Medulla oblongata (tissue), 1 donor: ENCODE results near the gene OR2T10.
"Not testable (repeated sequence)": the region's sequence is repeated elsewhere in the genome, so short reads cannot be mapped to it uniquely, and the experiment has no call there.

ENCODE experiments used
- DNase-seq: peaks from one replicate; pipeline ENCODE4 v3.0.0-alpha.2; 2015; ENCODE audit errors: extremely low spot score

OR2T10 gene

DNA sequence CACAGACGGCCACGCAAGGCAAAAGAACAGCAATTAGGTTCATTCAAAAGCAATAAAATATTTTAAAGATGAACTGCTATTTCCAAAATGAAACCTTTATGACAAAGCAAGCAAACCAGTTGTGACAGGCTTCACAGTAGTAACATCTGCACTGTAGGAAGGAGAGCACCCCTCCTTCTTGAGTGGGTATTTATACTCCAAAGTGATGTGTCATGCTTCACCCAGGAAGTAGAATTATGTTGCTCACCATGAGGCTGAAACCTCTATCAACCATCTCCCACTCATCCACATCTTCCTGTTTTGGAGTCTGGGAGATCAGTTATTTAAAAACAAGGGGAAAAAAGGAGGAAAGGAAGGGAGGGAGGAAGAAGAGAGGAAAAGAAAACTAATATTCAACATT lies 885 bp downstream of the OR2T10 start:
- no peak for DNase-seq

DNA sequence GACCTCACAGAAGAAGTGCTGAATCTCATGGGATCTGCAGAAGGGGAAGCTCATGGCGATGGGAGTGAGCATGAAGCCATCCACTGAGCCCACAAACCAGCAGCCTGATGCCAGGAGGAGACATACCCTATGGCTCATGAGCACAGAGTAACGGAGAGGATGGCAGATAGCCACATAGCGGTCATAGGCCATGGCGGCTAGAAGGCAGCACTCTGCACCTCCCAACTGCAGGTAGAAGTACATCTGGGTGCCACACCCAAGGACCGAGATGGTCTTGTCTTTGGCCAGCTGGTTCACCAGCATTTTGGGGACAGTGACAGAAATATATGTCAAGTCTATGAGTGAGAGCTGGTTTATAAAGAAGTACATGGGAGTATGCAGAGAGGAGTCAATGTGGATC lies 4.3 kb downstream of the OR2T10 start:
- no peak for DNase-seq

DNA sequence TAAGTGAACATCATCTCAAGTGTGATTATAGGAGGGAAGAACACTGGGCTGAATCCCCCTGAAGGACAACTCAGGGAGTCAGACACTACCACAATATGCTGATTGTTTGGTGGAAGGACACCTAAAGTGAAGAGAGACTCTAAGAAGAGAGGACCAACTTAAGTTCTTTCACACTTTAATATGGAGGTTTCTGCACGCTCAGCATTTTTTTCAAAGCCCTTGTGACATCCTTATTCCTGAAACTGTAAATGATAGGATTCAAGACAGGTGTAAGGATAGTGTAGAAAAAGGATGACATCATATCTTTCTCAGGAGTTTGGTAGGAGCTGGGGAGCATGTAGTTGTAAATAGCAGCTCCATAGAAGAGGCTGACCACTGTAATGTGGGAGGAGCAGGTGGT lies 4.8 kb downstream of the OR2T10 start:
- no peak for DNase-seq

DNA sequence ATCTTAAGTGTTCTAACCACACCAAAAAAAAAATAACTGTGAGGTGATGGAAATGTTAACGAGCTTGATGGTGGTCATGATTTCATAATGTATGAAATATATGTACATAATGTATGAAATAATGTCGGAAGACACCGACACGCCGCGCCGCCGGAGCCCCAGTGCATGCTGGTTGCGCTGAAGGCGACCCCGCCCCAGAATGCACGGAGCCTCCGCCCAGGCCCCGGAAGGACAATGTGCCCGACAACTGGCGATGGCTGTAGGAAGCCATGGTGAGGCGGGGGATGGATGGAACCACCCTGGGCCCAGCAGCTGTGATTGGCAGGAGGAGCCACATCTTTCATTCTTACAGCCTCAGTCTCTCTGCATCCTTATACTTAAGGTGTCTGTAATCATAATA lies 7.4 kb downstream of the OR2T10 start:
- DNase-seq = no peak

DNA sequence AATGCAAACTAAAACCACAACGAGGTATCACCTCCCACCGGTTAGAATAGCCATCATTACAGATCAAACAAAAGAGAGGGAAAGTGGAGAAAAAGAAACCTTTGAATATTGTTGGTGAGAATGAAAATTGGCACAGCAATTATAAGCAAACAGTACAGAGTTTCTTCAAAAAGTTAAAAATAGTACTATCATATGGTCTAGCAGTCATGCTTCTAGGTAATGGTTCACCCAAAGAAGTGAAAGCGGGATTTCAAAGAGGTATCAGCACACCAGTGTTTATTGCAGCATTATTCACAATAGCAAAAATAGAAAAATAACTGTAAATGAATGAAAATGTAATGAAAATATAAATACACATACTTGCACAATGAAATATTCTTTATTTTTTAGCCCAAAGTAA lies 8.2 kb downstream of the OR2T10 start:
- no peak for DNase-seq

DNA sequence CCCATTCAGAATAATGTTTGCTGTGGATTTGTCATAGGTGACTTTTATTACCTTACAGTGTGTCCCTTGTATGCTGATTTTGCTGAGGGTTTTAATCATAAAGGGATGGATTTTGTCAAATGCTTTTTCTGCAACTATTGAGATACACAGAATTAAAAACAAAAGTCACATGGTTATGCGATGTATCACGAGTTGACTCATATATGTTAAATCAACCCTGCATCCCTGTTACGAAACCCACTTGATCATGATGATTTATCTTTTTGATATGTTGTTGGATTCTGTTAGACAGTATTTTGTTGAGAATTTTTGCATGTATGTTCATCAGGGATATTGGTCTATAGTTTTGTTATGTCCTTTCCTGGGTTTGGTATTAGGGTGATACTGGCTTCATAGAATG lies 12.2 kb downstream of the OR2T10 start:
- no peak for DNase-seq

DNA sequence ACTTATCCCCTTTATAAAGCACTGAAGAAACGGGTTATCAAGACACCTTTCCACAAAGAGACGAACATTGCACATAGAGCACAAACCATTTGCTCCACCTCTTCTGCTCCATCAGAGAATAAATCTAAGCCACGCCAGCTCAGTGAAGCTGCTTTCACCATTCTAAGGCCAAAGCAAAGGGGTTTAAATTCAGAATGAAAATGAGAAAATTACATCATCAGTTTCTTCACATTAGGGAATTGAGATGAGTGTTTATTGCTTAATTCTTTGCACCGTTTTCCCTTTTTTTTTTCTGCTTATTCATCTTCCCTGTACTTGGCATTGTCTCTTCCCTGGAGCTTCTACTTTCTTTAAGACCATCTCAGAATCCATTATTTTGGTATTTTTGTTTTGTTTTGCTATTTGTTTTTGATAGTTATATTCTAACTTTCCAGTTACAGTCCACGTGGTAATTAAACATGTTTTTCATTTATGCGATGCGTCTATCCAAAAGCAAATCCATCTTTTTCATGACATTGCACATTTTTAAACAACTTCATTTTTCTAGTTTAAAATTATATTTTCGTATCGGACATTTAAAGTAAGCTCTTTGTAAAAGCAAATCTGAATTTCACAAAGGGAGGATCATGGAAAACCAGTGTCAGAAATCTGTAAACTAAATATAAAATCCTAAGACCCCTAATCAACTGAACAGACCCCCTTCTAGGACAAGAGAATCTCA lies 21.1 kb downstream of the OR2T10 start:
- DNase-seq = no peak

DNA sequence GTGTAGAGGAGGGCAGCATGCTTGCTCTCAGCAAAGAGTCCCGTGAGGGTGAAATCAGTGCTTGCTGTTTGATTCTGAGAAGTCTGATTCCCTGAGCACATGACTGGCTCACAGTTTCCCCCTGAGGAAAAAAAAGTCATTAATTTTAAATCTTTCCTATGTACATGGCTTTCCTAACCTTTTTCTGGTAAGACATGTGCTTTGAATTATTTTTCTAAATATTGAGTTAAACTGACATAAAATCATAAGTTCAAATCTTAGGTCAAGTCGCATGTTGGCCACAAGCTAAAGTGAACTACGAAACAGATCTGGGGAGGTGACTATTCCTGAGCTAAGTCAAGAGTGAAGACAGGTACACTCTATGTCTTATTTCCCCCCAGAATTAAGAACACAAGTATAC lies 22.8 kb downstream of the OR2T10 start, which contains the start of gene OR2T34:
OR2T34 (minus strand) TSS at position 101 of the 400 bp plus-strand sequence; CDS start at position 101, 0 bp downstream.
- not testable (repeated sequence) for DNase-seq

DNA sequence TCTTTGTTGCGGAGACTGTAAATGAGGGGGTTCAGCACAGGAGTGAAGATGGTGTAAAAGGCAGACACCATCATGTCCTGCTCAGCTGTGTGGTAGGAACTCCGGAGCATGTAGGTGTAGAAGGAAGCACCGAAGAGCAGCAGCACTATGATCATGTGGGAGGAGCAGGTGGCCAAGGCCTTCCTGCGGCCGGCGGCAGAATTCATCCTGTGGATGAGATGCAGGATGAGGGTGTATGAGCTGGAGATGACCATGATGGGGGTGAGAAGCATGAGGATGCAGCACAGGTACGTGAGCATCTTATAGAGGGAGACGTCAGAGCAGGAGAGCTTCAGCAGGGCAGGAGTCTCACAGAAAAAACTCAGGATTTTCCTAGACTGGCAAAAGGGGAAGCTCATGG lies 23.6 kb downstream of the OR2T10 start:
- DNase-seq = not testable (repeated sequence)

DNA sequence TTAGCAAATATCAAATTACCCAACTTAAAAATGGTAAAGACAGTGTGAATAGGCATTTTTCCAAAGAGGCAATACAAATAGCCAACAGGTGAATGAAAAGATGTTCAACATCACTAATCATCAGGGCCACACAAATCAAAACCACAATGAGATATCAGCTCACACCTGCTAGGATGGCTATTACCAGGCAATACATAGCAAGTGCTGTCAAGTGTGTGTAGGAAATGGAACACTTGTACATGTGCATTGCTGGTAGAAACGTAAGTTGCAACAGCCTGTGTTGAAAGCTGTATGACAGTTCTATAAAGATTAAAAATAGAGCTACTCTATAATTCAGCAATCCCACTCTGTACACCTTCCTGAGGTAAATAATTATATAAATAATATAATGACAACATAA lies 25.5 kb downstream of the OR2T10 start:
- DNase-seq = not testable (repeated sequence)

DNA sequence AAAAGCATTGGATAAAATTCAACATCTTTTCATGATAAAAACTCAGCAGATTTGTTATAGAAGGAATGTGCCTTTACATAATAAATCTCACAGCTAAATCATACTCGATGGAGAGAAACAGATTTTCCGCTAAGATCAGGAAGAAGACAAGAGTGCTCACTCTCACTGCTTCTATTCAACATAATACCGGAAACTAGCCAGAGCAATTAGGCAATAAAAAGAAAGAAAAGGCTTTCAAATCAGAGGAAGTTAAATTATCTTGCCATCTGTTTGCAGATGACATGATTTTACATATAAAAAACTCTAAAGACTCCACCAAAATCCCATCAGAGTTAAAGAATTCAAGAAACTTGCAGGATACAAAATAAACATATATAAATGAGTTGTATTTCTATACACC lies 26.7 kb downstream of the OR2T10 start:
- DNase-seq = not testable (repeated sequence)

DNA sequence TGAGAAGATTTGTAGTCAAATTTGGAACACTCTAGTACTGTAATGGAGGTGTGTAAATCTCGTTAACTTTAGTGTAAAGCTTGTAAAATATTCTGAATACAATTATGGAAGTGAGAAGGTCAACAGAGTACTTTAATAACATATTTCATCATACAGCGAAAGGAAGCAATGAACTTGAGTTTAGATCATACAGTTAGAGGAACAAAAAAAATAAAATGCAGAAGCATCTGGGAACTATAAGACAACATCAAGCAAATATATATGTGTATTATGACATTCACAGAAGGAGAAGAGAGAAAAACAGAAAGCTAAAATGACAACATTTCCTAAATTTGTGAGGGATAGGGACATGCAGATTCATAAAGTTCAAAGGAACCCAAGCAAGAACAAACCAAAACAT lies 28.5 kb downstream of the OR2T10 start:
- DNase-seq = not testable (repeated sequence)

DNA sequence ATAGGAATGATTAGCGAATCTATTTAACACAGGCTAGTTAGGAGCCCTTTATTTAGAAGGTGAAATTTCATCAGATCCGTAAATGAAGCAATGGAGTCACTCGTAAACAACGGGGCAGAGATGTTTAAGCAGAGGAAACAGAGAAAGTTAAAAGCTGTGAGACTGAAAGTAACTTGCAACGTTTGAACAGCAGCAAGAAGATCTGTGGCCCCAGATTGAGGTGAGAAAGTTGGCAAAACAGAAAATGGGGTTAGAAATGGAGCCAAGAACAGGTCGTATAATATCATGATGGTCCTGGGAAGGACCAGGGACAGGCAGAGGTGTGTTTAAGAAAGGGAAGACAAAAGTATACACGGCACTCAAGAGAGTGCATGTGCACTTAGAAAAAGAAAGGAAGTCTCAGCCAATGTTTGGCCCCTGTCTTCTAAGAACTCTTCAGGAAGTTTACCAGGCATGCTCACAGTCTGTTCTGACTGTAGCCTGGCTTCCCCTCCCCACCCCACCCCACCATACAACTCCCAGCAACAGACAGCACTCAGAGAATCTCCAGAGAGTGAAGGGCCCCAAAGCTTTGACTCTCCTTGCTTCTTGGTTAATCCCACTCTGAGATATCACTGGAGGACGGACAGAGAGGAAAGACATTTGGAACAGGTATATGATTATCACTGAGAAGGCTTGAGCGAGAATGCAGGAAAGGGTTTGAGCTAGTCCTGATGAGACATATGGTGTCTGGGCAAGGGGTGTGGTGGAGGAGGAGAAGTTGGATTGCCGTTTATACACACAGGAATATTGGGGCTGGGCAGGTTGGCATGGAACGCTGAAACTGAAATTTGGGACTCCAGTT lies 31.7 kb downstream of the OR2T10 start:
- DNase-seq = not testable (repeated sequence)

DNA sequence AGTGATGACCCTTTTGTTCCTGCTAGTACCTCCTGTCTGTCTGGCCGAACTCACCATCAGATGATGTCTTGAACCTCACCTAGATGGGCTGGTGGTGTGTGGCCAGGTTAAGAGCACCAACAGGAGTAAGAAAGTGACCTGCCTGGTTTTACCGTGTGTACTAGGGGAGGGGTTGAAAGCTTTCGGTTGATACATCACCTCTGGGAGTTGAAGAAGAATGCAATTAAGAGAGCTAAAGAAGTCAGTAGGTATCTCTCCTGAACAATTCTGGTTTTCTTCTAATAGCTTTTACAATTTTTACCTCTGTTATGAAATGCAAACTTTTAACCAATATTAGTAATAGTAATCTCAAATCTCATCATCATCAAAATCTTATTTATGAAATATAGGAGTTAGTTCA lies 34.8 kb downstream of the OR2T10 start, which contains the start of gene OR2T29:
OR2T29 (minus strand) TSS at position 101 of the 400 bp plus-strand sequence. CDS start 3,281 bp downstream, outside the sequence.
- not testable (repeated sequence) for DNase-seq

DNA sequence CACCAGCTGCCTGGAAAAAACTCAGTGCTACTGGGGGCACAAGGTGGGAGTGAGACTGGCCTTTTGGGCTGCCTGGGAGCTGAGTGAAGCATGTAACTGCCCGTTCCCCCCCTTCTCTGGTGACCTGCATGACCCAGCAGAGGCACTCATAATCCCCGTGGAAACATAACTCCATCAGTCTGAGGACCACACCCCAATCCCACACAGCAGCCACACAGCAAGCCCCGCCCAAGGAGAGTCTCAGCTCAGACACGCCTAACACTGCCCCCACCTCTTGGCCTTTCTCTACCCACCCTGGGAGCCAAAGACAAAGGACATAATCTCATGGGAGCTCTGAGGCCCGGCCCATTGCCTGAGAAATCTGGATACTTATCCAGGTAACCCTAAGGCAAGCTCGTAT lies 46.5 kb downstream of the OR2T10 start:
- DNase-seq = not testable (repeated sequence)

DNA sequence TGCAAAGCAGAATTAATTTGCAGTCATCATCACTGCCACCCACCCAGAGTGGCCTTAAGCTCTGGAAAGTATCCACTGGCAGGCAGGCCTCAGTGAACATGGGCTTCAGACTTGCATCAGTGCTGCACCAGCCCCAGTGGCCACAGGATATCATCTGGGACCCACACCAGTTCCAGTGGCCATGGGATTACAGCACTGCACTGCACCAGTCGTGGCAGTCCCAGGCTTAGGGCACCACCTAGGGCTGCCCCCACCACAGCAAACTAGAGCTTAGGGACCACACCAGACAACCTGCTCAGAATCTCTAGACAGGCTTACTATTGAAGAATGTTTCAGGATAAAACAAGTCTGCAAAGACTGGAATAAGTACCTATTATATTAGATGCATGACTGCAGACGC lies 50.1 kb downstream of the OR2T10 start:
- DNase-seq = not testable (repeated sequence)
